Activated T-cell treated with anti-CD3 and anti-CD28 coated beads for 4 hours (primary cell): ENCODE measurements around the gene CCM2.

Experiments
- DNase-seq: peaks from one replicate; pipeline ENCODE4 v3.0.0-alpha.2; 2020

The CCM2 gene

GRCh38 chr7:44969701-44970522, 30.1 kb upstream of the CCM2 start:
- DNase-seq = no peak

- DNase-seq = no peak
Observed at GRCh38 chr7:44970523-44971051, 29.4 kb upstream of the CCM2 start.

GRCh38 chr7:44971188-44971901, 28.7 kb upstream of the CCM2 start:
- DNase-seq = no peak

- DNase-seq = no peak
Observed at GRCh38 chr7:44971902-44972441, 28.0 kb upstream of the CCM2 start.

GRCh38 chr7:44972562-44972961, 27.4 kb upstream of the CCM2 start:
- DNase-seq = no peak

GRCh38 chr7:44973610-44974401, 26.2 kb upstream of the CCM2 start:
- DNase-seq = peak; percentile 57

- no peak for DNase-seq
Observed at GRCh38 chr7:44974549-44974948, 25.5 kb upstream of the CCM2 start.

- DNase-seq = no peak
Observed at GRCh38 chr7:44975331-44976039, 24.5 kb upstream of the CCM2 start.

- DNase-seq = no peak
Observed at GRCh38 chr7:44976040-44976745, 23.8 kb upstream of the CCM2 start.

GRCh38 chr7:44976746-44977196, 23.2 kb upstream of the CCM2 start:
- DNase-seq = no peak

- DNase-seq = peak; percentile 51
Observed at GRCh38 chr7:44977304-44977958, 22.6 kb upstream of the CCM2 start.

GRCh38 chr7:44977959-44978335, 22.1 kb upstream of the CCM2 start:
- DNase-seq = no peak

- DNase-seq = peak; percentile 59
Observed at GRCh38 chr7:44978511-44979366, 21.3 kb upstream of the CCM2 start, which contains the start of gene MYO1G. MYO1G (minus strand) TSS chr7:44979015; CDS start chr7:44978961, 54 bp downstream.

- DNase-seq = no peak
Observed at GRCh38 chr7:44979481-44980392, 20.3 kb upstream of the CCM2 start.

GRCh38 chr7:44980393-44981034, 19.5 kb upstream of the CCM2 start:
- no peak for DNase-seq

- DNase-seq = no peak
Observed at GRCh38 chr7:44981035-44981706, 18.8 kb upstream of the CCM2 start.

- DNase-seq = no peak
Observed at GRCh38 chr7:44982535-44982923, 17.5 kb upstream of the CCM2 start.

GRCh38 chr7:44982970-44983369, 17.0 kb upstream of the CCM2 start:
- no peak for DNase-seq
